ENCODE measurements around the gene PITHD1.
"Not testable (repeated sequence)": the region's sequence is repeated elsewhere in the genome, so short reads cannot be mapped to it uniquely, and the experiment has no call there.

Gene PITHD1

GRCh38 chr1:23777979-23778814 is at the start of gene PITHD1:
PITHD1 (plus strand) TSS chr1:23778418; CDS start chr1:23778516, 98 bp downstream.
- peak; percentile 80 to 84 for DNase-seq

DNA sequence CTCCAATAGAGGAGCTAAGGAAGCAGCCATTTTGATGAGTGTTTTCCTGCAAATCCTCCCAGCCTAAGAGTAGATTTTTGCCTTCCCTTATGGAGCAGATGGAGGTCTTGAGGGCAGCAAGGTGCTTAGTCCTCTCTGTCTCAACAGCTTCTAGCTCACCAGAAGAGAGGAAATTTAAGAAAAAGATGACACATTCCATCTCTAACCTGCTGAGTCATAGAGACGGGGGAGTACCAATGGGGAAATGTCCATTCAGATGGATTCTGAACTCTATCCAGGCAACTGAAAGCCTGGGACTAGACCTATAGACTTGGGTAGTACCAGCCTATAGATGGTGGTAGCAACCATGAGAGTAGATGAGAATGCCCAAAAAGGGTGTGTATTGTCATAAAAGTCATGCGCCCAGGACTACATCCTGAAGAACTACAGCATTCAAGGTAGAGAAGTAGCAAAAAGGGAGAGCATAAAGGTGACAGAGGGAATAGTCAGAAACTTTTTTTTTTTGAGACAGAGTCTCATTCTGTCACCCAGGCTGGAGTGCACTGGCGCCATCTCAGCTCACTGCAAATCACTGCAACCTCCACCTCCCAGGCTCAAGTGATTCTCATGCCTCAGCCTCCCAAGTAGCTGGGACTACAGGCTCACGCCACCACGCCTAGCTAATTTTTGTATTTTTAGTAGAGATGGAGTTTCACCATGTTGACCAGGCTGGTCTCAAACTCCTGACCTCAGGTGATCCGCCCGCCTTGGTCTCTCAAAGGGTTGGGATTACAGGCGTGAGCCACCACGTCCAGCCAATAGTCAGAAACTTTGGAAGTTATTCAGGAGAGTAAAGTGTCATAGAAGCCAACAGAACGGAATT is 45.6 kb upstream of the PITHD1 start:
- DNase-seq = no peak

DNA sequence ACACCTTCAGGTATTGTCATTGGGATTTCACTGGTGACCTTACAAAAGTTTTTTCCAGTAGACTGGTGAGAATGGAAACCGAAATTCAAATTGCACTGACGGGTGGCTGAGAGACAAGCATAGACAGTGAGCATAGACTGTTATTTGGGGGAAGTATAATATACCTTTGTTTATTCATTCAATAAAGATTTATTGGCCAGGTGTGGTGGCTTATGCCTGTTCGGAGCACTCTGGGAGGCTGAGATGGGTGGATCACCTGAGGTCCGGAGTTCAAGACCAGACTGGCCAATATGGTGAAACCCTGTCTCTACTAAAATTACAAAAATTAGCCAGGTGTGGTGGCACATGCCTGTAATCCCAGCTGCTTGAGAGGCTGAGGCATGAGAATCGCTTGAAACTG is 44.9 kb upstream of the PITHD1 start:
- not testable (repeated sequence) for DNase-seq

GRCh38 chr1:23736437-23737134 is 41.6 kb upstream of the PITHD1 start:
- DNase-seq = no peak

- no peak for DNase-seq
Observed at GRCh38 chr1:23741609-23742008, 36.6 kb upstream of the PITHD1 start.

- DNase-seq = peak; percentile 21 to 45
Observed at GRCh38 chr1:23742670-23743286, 35.4 kb upstream of the PITHD1 start.

GRCh38 chr1:23743287-23744152 is 34.7 kb upstream of the PITHD1 start, which contains the start of gene ELOA:
ELOA (plus strand) TSS chr1:23743471; CDS start chr1:23743504, 33 bp downstream.
- DNase-seq = peak; percentile 71 to 74

- DNase-seq = peak; percentile 60 to 74
Observed at GRCh38 chr1:23745515-23745914, 32.7 kb upstream of the PITHD1 start.

GRCh38 chr1:23748016-23748415 is 30.2 kb upstream of the PITHD1 start:
- DNase-seq = no peak

- peak; percentile 75 to 81 for DNase-seq
Observed at GRCh38 chr1:23751050-23751814, 27.0 kb upstream of the PITHD1 start.

DNA sequence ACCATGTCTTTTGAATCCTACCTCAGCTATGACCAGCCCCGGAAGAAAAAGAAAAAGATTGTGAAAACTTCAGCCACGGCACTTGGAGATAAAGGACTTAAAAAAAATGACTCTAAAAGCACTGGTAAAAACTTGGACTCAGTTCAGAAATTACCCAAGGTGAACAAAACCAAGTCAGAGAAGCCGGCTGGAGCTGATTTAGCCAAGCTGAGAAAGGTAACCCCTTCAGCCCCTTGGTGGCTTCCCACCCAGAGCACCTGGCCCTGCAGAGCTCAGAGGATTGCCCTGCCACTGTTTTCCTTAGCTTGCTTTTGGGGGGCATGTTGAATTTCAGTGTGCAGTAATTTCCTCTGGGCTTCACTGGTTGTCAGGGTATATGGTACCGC is 26.4 kb upstream of the PITHD1 start:
- no peak for DNase-seq

- DNase-seq = no peak
Observed at GRCh38 chr1:23752909-23753308, 25.3 kb upstream of the PITHD1 start.

- no peak for DNase-seq
Observed at GRCh38 chr1:23756676-23757075, 21.5 kb upstream of the PITHD1 start.

DNA sequence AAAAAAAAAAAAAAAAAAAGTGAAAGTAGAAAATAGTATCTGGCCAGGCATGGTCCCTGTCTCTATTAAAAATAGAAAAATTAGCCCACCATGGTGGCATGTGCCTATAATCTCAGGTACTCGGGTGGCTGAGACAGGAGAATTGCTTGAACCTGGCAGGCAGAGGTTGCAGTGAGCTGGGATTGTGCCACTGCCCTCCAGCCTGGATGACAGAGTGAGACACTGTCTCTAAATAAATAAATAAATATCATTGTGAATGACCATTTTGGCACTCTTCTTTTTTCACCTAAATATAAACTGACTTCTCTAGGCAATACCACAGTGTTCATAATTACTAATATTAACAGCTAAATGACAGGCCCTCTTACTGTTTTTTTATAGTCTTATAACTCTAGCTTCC is 20.4 kb upstream of the PITHD1 start:
- no peak for DNase-seq

DNA sequence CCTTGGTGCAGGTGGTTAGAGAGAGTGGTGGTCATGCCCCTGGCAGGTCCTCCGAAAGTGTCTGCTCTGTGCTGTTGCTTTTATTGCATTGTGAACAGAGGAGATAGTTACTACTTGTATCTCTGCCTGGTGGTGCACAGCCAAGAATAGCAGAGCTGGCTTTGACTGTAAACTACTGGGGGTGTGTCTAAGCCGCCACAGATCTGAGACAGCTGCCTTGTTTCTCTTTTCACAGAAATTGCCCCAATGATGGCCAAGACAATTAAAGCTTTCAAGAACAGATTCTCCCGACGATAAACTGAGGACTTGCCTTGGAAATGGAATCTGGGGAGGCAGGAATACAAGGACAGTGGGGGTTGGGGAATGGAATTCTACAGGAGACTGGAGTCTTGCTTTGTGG is 18.9 kb upstream of the PITHD1 start:
- DNase-seq = no peak

DNA sequence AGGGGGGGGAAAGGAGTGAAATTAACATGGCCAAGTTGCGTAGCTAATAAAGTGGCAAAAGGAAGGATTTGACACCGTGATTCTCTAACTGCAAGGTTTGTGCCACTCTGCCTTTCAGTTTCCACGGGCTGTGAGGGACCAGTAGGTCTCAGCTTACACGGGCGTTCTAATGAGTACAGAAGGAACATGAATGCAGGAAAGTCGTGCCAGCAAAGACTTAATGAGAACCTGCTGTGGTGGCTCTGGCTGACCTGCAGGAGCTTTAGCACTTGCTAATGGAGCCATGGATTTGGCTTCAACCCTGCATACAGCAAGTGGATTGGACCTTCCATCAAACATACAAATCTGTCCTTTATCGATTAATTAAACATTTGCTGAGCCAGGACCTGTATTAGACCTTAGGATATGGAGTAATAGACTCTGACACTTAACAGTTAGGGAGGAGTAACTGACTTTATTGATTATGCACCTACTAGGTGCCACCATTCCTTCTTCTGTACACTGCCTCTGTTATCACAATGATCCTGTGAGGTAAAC is 15.1 kb upstream of the PITHD1 start:
- DNase-seq = no peak

GRCh38 chr1:23768733-23769132 is 9.5 kb upstream of the PITHD1 start:
- DNase-seq = no peak

GRCh38 chr1:23772049-23772853 is 6.0 kb upstream of the PITHD1 start:
- peak; percentile 77 to 87 for DNase-seq

DNA sequence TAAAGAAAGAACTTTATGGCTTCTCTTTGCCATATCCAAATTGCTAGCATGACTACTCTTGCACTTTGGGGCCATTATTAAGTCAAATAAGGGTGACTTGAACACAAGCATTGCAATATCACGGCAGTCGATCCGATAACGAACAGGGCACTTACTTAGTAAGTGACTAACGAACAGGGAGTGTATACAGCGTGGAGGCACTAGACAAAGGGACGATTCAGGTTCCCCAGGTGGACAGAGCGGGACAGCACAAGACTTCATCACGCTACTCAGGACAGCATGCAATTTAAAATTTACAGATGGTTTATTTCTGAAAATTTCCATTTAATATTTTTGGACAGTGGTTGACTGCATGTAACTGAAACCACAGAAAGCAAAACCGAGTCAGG is 5.4 kb upstream of the PITHD1 start:
- no peak for DNase-seq
